Forelimb muscle (tissue), 1 donor: ENCODE data around the gene LRRC10B. TPM values are rescaled to one million over a fixed set of nuclear protein-coding genes. Genes with fewer than 3 reads are reported as not detected.

ENCODE experiments used
- DNase-seq: peaks from one replicate; pipeline ENCODE4 v3.0.0-alpha.2; 2013; ENCODE audit warnings: low read depth
- polyA plus RNA-seq: library from polyadenylated mRNA; unstranded; fragments of 120-200 nt; gene quantifications from one replicate; pipeline ENCODE4 v1.2.1, GENCODE V29; 2013; ENCODE audit not compliant: insufficient read length

The LRRC10B gene
- polyA plus RNA-seq, 1 donor = 0.14 TPM

GRCh38 chr11:61546663-61547062 lies 38.1 kb downstream of the LRRC10B start:
- no peak for DNase-seq

DNA sequence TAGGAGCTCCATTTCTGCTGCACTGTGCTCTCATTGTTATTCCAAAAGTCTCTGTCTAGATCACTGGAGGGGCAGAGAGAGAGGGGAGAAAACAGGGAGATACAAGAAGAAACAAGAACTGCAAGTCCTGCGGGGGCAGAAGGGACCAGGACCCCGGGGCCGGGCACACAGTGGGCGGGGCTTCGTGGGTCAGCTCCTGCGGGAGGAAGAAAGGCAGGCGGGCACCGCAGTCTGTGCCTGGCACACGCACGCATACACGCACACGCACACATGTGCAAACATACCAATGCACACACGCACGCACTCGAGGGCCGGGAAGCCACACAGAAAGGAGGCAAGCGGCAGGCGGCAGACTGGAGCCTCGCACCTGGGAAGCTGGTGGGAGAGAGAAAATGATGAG lies 38.7 kb downstream of the LRRC10B start:
- no peak for DNase-seq

DNA sequence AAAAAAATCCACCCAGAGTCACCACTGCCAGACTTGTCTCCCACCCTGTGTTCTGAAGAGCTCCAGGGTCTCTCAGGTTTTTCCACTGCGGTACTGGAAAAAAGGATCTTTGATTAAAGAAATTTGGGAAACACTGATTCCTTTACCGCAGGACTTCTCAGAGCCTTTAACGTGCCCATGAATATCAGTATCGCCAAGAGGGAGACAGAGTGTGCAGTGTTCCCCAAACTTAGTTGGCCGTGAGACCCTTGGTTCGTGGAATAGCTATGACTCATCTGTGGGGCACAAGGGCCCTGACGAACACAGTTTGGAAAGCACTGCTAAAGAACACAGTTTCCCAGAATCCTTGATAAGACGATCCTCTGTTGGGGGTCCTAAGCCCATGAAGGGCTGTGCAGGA lies 40.6 kb downstream of the LRRC10B start:
- no peak for DNase-seq

- DNase-seq = no peak
These were observed 41.4 kb downstream of the LRRC10B start for GRCh38 chr11:61549662-61550568.

- no peak for DNase-seq
These were observed 42.2 kb downstream of the LRRC10B start for GRCh38 chr11:61550665-61551227.

- DNase-seq = no peak
These were observed 43.1 kb downstream of the LRRC10B start for GRCh38 chr11:61551634-61552033.

GRCh38 chr11:61552108-61552635 lies 43.6 kb downstream of the LRRC10B start:
- no peak for DNase-seq

GRCh38 chr11:61553373-61554171 lies 45.0 kb downstream of the LRRC10B start:
- DNase-seq = no peak

DNA sequence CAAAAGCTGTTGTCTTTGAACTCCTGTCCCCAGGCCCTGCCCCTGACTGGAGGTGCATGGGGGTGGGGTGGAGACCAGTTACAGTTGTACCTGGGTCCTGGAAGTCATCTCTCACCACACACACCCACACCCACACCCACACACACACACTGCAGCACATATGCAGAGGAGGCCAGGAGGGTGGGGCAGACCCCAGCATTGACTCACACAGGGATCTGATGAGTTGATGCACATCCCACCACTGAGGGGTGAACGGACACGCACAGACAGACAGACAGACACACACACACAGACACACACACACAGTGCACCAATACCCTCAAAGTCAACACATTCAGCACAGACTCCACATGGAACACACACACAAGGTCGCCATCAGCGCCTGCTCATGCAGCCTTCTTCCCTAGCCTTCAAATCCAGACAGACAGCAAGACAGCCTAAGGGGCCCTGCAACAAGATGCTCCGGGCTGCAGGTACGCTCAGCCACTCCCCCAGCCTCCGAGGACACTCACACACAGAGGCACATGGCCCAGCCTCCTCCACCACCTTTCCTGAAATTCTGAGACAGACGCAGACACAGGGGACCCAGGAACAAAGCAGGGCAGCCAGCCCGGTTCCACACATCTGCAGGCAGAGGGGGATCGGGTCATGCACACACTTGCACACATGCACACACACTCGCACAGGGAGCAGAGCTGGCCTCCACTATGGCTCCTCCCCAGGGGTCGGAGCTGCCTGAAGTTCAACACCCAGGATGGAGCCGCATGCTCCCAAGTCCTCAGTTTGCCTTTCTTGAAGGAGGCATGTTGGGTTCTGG lies 45.8 kb downstream of the LRRC10B start:
- no peak for DNase-seq

GRCh38 chr11:61555051-61555969 lies 46.8 kb downstream of the LRRC10B start:
- DNase-seq = no peak

DNA sequence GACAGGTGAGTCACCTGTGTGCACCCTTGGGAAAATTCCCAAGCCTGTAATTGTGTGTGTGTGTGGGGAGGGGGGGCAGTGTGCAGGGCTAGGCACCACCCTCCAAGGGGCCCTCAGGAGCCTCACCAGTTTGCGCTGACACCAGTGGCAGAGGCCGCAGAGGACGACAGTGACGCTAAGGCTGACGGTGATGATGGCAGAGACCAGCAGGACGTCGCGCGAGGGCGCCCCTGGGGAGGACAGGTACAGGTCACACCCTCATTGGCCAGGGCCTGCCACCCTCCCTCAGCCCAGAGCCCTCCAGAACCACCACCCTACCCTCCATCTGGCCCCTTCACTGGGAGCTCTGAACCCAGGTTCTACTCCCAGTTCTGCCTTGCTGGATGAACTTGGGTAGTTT lies 47.4 kb downstream of the LRRC10B start:
- DNase-seq = no peak

- DNase-seq = no peak
These were observed 48.1 kb downstream of the LRRC10B start for GRCh38 chr11:61556621-61557020.

Other genes with a start within 250 kb of the LRRC10B start
- gene VWCE, start 213.4 kb upstream of the LRRC10B start, polyA plus RNA-seq = 11.0 TPM
- gene DDB1, start 175.6 kb upstream of the LRRC10B start, polyA plus RNA-seq = 195 TPM
- 18.5 TPM for gene TKFC, start 175.5 kb upstream of the LRRC10B start, polyA plus RNA-seq
- 16.4 TPM for gene CYB561A3, start 146.9 kb upstream of the LRRC10B start, polyA plus RNA-seq
- gene TMEM138, start 146.4 kb upstream of the LRRC10B start, polyA plus RNA-seq = 19.1 TPM
- 13.1 TPM for gene TMEM216, start 116.2 kb upstream of the LRRC10B start, polyA plus RNA-seq
- gene CPSF7, start 78.8 kb upstream of the LRRC10B start, polyA plus RNA-seq = 72.1 TPM
- 27.8 TPM for gene SDHAF2, start 78.6 kb upstream of the LRRC10B start, polyA plus RNA-seq
- gene SYT7, start 72.3 kb downstream of the LRRC10B start, polyA plus RNA-seq = 3.3 TPM
- gene DAGLA, start 171.6 kb downstream of the LRRC10B start, polyA plus RNA-seq = 4.6 TPM
- 0.94 TPM for gene MYRF, start 243.9 kb downstream of the LRRC10B start, polyA plus RNA-seq